Measurements from ENCODE around the gene CAP2.

CAP2 gene

GRCh38 chr6:17454316-17455005 is 61.1 kb downstream of the CAP2 start:
- no peaks in the 10 kb centered on the region for H3K27me3 ChIP-seq (ENCODE audit: control insufficient read depth in 5 of 5, insufficient read depth in 4 of 5, low read length in 5 of 5)
- H3K4me3 ChIP-seq (ENCODE audit: low read depth in 1 of 5, low read length in 5 of 5), result no peak overlapping the region
- H3K4me1 ChIP-seq (ENCODE audit: control insufficient read depth in 5 of 5, insufficient read depth in 5 of 5, low read length in 5 of 5), result peaks cover 0 to 24% (median 19%) of the 10 kb centered on the region in 5 donors
- peak overlapping the region in 1 of 5 donors; percentile 1 for H3K9ac ChIP-seq (ENCODE audit: low read length in 5 of 5)
- peak overlapping the region; percentile 65 for H3K27ac ChIP-seq (ENCODE audit: low read depth, low read length)
- H3K9me3 ChIP-seq (ENCODE audit: control insufficient read depth in 5 of 5, low read length in 5 of 5), result no peaks in the 10 kb centered on the region
- no peaks in the 10 kb centered on the region for H3K36me3 ChIP-seq (ENCODE audit: control insufficient read depth in 5 of 5, insufficient read depth in 5 of 5, low read length in 5 of 5)

GRCh38 chr6:17455919-17456318 is 62.5 kb downstream of the CAP2 start:
- H3K4me3 ChIP-seq (ENCODE audit: low read depth in 1 of 5, low read length in 5 of 5), result no peak overlapping the region
- no peaks in the 10 kb centered on the region for H3K9me3 ChIP-seq (ENCODE audit: control insufficient read depth in 5 of 5, low read length in 5 of 5)
- H3K4me1 ChIP-seq (ENCODE audit: control insufficient read depth in 5 of 5, insufficient read depth in 5 of 5, low read length in 5 of 5), result peaks cover 0 to 24% (median 19%) of the 10 kb centered on the region in 5 donors
- H3K27me3 ChIP-seq (ENCODE audit: control insufficient read depth in 5 of 5, insufficient read depth in 4 of 5, low read length in 5 of 5), result no peaks in the 10 kb centered on the region
- H3K36me3 ChIP-seq (ENCODE audit: control insufficient read depth in 5 of 5, insufficient read depth in 5 of 5, low read length in 5 of 5), result no peaks in the 10 kb centered on the region
- H3K9ac ChIP-seq (ENCODE audit: low read length in 5 of 5), result no peak overlapping the region
- H3K27ac ChIP-seq (ENCODE audit: low read depth, low read length), result no peak overlapping the region

GRCh38 chr6:17456711-17457110 is 63.3 kb downstream of the CAP2 start:
- Histone ChIP-seq H3K9me3 (ENCODE audit: control insufficient read depth in 5 of 5, low read length in 5 of 5) (no peaks in the 10 kb centered on the region), H3K4me1 (ENCODE audit: control insufficient read depth in 5 of 5, insufficient read depth in 5 of 5, low read length in 5 of 5) (peaks cover 0 to 24% (median 19%) of the 10 kb centered on the region in 5 donors), H3K36me3 (ENCODE audit: control insufficient read depth in 5 of 5, insufficient read depth in 5 of 5, low read length in 5 of 5) (no peaks in the 10 kb centered on the region), H3K9ac (ENCODE audit: low read length in 5 of 5) (no peak overlapping the region), H3K4me3 (ENCODE audit: low read depth in 1 of 5, low read length in 5 of 5) (no peak overlapping the region), H3K27ac (ENCODE audit: low read depth, low read length) (no peak overlapping the region), H3K27me3 (ENCODE audit: control insufficient read depth in 5 of 5, insufficient read depth in 4 of 5, low read length in 5 of 5) (no peaks in the 10 kb centered on the region)

DNA sequence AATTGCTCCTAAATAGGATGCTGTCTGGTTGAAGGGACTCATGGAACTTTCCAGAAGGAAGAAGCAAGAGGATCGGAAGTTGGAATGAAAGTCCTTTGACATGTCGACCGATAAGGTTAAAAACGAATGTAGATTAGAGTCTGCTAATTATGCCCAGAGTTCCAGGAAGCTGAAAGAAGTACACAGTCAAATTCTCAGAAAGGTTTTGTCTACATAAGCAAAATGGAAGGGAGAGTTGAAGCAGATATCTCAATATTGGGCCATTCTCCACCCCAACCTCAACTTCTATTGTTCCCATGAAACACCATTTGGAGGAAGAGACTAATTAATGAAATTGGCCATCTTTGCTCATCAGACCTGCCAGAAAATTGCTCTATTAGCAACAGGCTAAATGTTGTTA is 64.0 kb downstream of the CAP2 start:
- Histone ChIP-seq H3K27ac (ENCODE audit: low read depth, low read length) (no peak overlapping the region), H3K4me3 (ENCODE audit: low read depth in 1 of 5, low read length in 5 of 5) (no peak overlapping the region), H3K27me3 (ENCODE audit: control insufficient read depth in 5 of 5, insufficient read depth in 4 of 5, low read length in 5 of 5) (no peaks in the 10 kb centered on the region), H3K9ac (ENCODE audit: low read length in 5 of 5) (no peak overlapping the region), H3K4me1 (ENCODE audit: control insufficient read depth in 5 of 5, insufficient read depth in 5 of 5, low read length in 5 of 5) (peaks cover 0 to 24% (median 19%) of the 10 kb centered on the region in 5 donors), H3K36me3 (ENCODE audit: control insufficient read depth in 5 of 5, insufficient read depth in 5 of 5, low read length in 5 of 5) (no peaks in the 10 kb centered on the region), H3K9me3 (ENCODE audit: control insufficient read depth in 5 of 5, low read length in 5 of 5) (no peaks in the 10 kb centered on the region)

- Histone ChIP-seq H3K4me3 (ENCODE audit: low read depth in 1 of 5, low read length in 5 of 5) (no peak overlapping the region), H3K27ac (ENCODE audit: low read depth, low read length) (no peak overlapping the region), H3K9me3 (ENCODE audit: control insufficient read depth in 5 of 5, low read length in 5 of 5) (no peaks in the 10 kb centered on the region), H3K36me3 (ENCODE audit: control insufficient read depth in 5 of 5, insufficient read depth in 5 of 5, low read length in 5 of 5) (no peaks in the 10 kb centered on the region), H3K9ac (ENCODE audit: low read length in 5 of 5) (no peak overlapping the region), H3K27me3 (ENCODE audit: control insufficient read depth in 5 of 5, insufficient read depth in 4 of 5, low read length in 5 of 5) (no peaks in the 10 kb centered on the region), H3K4me1 (ENCODE audit: control insufficient read depth in 5 of 5, insufficient read depth in 5 of 5, low read length in 5 of 5) (peaks cover 0 to 24% (median 19%) of the 10 kb centered on the region in 5 donors)
These were observed 64.6 kb downstream of the CAP2 start for GRCh38 chr6:17457956-17458355.

GRCh38 chr6:17458966-17459365 is 65.6 kb downstream of the CAP2 start:
- Histone ChIP-seq H3K36me3 (ENCODE audit: control insufficient read depth in 5 of 5, insufficient read depth in 5 of 5, low read length in 5 of 5) (peaks cover 0 to 4% (median 0%) of the 10 kb centered on the region in 5 donors), H3K9ac (ENCODE audit: low read length in 5 of 5) (no peak overlapping the region), H3K4me1 (ENCODE audit: control insufficient read depth in 5 of 5, insufficient read depth in 5 of 5, low read length in 5 of 5) (peaks cover 0 to 24% (median 19%) of the 10 kb centered on the region in 5 donors), H3K27me3 (ENCODE audit: control insufficient read depth in 5 of 5, insufficient read depth in 4 of 5, low read length in 5 of 5) (no peaks in the 10 kb centered on the region), H3K4me3 (ENCODE audit: low read depth in 1 of 5, low read length in 5 of 5) (no peak overlapping the region), H3K27ac (ENCODE audit: low read depth, low read length) (no peak overlapping the region), H3K9me3 (ENCODE audit: control insufficient read depth in 5 of 5, low read length in 5 of 5) (no peaks in the 10 kb centered on the region)

DNA sequence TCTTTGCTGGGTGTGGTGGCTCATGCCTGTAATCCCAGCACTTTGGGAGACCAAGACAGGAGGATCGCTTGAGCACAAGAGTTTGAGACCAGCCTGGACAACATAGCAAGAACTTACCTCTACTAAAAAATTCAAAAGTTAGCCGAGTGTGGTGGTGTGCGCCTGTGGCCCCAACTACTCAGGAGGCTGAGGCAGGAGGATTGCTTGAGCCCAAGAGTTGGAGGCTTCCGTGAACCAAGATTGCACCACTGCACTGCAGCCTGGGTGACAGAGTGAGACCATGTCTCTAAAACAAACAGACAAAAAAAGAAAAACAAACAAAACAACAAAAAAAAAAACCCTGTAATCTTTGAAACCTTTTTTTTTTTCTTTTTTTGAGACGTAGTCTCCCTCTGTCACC is 67.5 kb downstream of the CAP2 start:
- Histone ChIP-seq H3K27me3 (ENCODE audit: control insufficient read depth in 5 of 5, insufficient read depth in 4 of 5, low read length in 5 of 5) (no peaks in the 10 kb centered on the region), H3K27ac (ENCODE audit: low read depth, low read length) (no peak overlapping the region), H3K9me3 (ENCODE audit: control insufficient read depth in 5 of 5, low read length in 5 of 5) (no peaks in the 10 kb centered on the region), H3K4me3 (ENCODE audit: low read depth in 1 of 5, low read length in 5 of 5) (no peak overlapping the region), H3K4me1 (ENCODE audit: control insufficient read depth in 5 of 5, insufficient read depth in 5 of 5, low read length in 5 of 5) (peaks cover 0 to 13% (median 9%) of the 10 kb centered on the region in 5 donors), H3K36me3 (ENCODE audit: control insufficient read depth in 5 of 5, insufficient read depth in 5 of 5, low read length in 5 of 5) (peaks cover 0 to 12% (median 0%) of the 10 kb centered on the region in 5 donors), H3K9ac (ENCODE audit: low read length in 5 of 5) (no peak overlapping the region)

DNA sequence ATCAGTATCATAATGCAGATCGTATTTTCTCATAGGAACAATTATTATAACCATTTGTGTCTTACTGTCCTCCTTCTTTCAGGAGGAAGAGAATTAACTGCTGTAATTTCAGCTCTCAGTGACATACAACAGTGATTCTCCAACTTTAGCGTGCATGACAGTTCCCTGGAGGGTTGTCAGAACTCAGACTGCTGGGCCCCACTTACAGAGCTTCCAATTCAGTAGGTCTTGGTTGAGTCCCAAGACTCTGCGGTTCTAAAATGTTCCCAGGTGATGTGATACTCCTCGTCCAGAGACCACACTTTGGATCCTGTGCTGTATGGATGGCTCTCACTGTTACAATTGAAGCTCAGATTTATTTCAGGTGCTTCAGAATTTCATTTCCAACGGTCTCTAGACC is 72.8 kb downstream of the CAP2 start:
- Histone ChIP-seq H3K4me3 (ENCODE audit: low read depth in 1 of 5, low read length in 5 of 5) (no peak overlapping the region), H3K9ac (ENCODE audit: low read length in 5 of 5) (no peak overlapping the region), H3K27ac (ENCODE audit: low read depth, low read length) (no peak overlapping the region), H3K36me3 (ENCODE audit: control insufficient read depth in 5 of 5, insufficient read depth in 5 of 5, low read length in 5 of 5) (peaks cover 0 to 17% (median 0%) of the 10 kb centered on the region in 5 donors), H3K4me1 (ENCODE audit: control insufficient read depth in 5 of 5, insufficient read depth in 5 of 5, low read length in 5 of 5) (peaks cover 0 to 21% (median 12%) of the 10 kb centered on the region in 5 donors), H3K27me3 (ENCODE audit: control insufficient read depth in 5 of 5, insufficient read depth in 4 of 5, low read length in 5 of 5) (no peaks in the 10 kb centered on the region), H3K9me3 (ENCODE audit: control insufficient read depth in 5 of 5, low read length in 5 of 5) (no peaks in the 10 kb centered on the region)

DNA sequence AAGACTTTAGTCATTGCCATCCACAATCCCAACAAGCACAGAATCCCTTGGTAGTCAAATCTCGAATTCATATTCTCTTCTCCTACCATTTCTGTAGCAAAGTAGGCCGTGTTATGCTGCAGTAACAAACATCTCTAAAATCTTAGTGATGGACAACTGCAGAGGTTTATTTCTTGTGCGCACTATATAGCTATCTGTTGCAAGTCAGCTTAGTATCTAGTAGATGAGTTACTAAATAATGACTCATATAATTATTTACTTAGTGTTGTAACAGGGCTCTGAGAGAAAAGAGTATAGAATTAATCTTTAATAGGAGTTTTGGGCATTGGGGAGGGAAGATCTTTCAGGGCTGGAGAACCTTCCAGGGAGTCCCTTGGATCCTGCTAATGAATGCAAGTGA is 73.3 kb downstream of the CAP2 start:
- Histone ChIP-seq H3K27ac (ENCODE audit: low read depth, low read length) (no peak overlapping the region), H3K9me3 (ENCODE audit: control insufficient read depth in 5 of 5, low read length in 5 of 5) (no peaks in the 10 kb centered on the region), H3K4me3 (ENCODE audit: low read depth in 1 of 5, low read length in 5 of 5) (no peak overlapping the region), H3K27me3 (ENCODE audit: control insufficient read depth in 5 of 5, insufficient read depth in 4 of 5, low read length in 5 of 5) (no peaks in the 10 kb centered on the region), H3K36me3 (ENCODE audit: control insufficient read depth in 5 of 5, insufficient read depth in 5 of 5, low read length in 5 of 5) (peaks cover 0 to 17% (median 0%) of the 10 kb centered on the region in 5 donors), H3K4me1 (ENCODE audit: control insufficient read depth in 5 of 5, insufficient read depth in 5 of 5, low read length in 5 of 5) (peaks cover 0 to 22% (median 12%) of the 10 kb centered on the region in 5 donors), H3K9ac (ENCODE audit: low read length in 5 of 5) (no peak overlapping the region)

DNA sequence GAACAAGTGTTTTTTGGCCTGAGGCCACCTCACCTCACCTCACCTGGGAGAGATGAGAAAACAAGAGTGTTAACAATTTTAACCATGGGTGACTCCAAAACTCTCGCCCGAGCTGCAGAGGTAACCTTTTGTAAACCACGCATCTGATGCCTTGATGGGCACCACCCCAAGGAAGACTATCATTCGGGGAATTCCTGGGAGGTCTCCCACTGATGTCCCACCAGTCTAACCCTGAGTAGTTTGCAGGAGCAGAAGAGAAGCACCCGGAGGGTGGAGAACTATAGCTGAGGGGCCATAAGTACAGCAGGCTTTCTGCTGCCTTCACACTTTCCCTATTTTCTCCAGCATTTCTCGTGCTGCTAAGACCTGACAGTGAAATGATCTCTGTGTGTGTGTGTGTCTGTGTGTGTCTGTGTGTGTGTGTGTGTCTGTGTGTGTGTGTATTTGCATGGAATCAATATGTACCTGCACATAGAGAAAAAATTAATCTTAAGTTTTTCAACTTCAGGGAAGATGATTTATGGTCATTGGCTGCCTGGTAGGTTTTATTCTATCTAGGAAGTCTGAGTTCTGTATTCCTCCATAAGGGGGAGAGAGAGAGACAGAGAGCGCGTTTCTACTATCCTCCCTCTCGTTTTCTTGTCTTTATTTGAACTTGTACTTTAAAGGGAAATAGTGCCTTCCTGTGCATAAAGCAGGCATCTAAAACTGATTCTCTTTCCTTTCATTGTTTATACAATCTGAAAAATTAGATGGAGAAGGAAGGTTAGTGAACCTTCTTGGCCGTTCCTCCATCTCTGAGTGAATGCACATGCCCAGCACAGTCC is 75.8 kb downstream of the CAP2 start:
- peak overlapping the region; percentile 66 for H3K27ac ChIP-seq (ENCODE audit: low read depth, low read length)
- peaks cover 0 to 35% (median 12%) of the 10 kb centered on the region in 5 donors for H3K4me1 ChIP-seq (ENCODE audit: control insufficient read depth in 5 of 5, insufficient read depth in 5 of 5, low read length in 5 of 5)
- no peaks in the 10 kb centered on the region for H3K27me3 ChIP-seq (ENCODE audit: control insufficient read depth in 5 of 5, insufficient read depth in 4 of 5, low read length in 5 of 5)
- H3K36me3 ChIP-seq (ENCODE audit: control insufficient read depth in 5 of 5, insufficient read depth in 5 of 5, low read length in 5 of 5), result peaks cover 0 to 15% (median 0%) of the 10 kb centered on the region in 5 donors
- no peaks in the 10 kb centered on the region for H3K9me3 ChIP-seq (ENCODE audit: control insufficient read depth in 5 of 5, low read length in 5 of 5)
- no peak overlapping the region for H3K4me3 ChIP-seq (ENCODE audit: low read depth in 1 of 5, low read length in 5 of 5)
- H3K9ac ChIP-seq (ENCODE audit: low read length in 5 of 5), result no peak overlapping the region
